ENCODE results near the gene PSMF1. TPM values are rescaled to one million over a fixed set of nuclear protein-coding genes. Genes with fewer than 3 reads are reported as not detected.

PSMF1 gene
- total RNA-seq, 1 donor from 2014 or later = 129 TPM

GRCh38 chr20:1189827-1190226, 71.4 kb downstream of the PSMF1 start:
- Mint-ChIP-seq H3K27me3 (ENCODE audit: unreplicated experiment) (peaks cover 27% of the 10 kb centered on the region), H3K4me3 (ENCODE audit: unreplicated experiment) (no peak overlapping the region), H3K36me3 (ENCODE audit: unreplicated experiment) (no peaks in the 10 kb centered on the region), H3K4me1 (ENCODE audit: unreplicated experiment) (peaks cover 4% of the 10 kb centered on the region), H3K9me3 (ENCODE audit: unreplicated experiment) (no peaks in the 10 kb centered on the region), H3K27ac (ENCODE audit: unreplicated experiment) (no peak overlapping the region)
- TF ChIP-seq CTCF (IDR thresholded peaks at IDR 0.05) = no peak
- no peak for DNase-seq (ENCODE audit: extremely low spot score, unreplicated experiment)

GRCh38 chr20:1190847-1191246, 72.4 kb downstream of the PSMF1 start:
- no peak for DNase-seq (ENCODE audit: extremely low spot score, unreplicated experiment)
- Mint-ChIP-seq H3K36me3 (ENCODE audit: unreplicated experiment) (no peaks in the 10 kb centered on the region), H3K4me3 (ENCODE audit: unreplicated experiment) (no peak overlapping the region), H3K9me3 (ENCODE audit: unreplicated experiment) (no peaks in the 10 kb centered on the region), H3K4me1 (ENCODE audit: unreplicated experiment) (peaks cover 3% of the 10 kb centered on the region), H3K27me3 (ENCODE audit: unreplicated experiment) (peaks cover 26% of the 10 kb centered on the region), H3K27ac (ENCODE audit: unreplicated experiment) (no peak overlapping the region)
- no peak for TF ChIP-seq CTCF (IDR thresholded peaks at IDR 0.05)

GRCh38 chr20:1191299-1191698, 72.9 kb downstream of the PSMF1 start:
- no peak overlapping the region for H3K27ac Mint-ChIP-seq (ENCODE audit: unreplicated experiment)
- no peaks in the 10 kb centered on the region for H3K4me1 Mint-ChIP-seq (ENCODE audit: unreplicated experiment)
- TF ChIP-seq CTCF (IDR thresholded peaks at IDR 0.05) = no peak
- no peaks in the 10 kb centered on the region for H3K9me3 Mint-ChIP-seq (ENCODE audit: unreplicated experiment)
- no peak overlapping the region for H3K4me3 Mint-ChIP-seq (ENCODE audit: unreplicated experiment)
- H3K27me3 Mint-ChIP-seq (ENCODE audit: unreplicated experiment) = peaks cover 24% of the 10 kb centered on the region
- DNase-seq (ENCODE audit: extremely low spot score, unreplicated experiment) = no peak
- H3K36me3 Mint-ChIP-seq (ENCODE audit: unreplicated experiment) = no peaks in the 10 kb centered on the region

GRCh38 chr20:1195226-1195625, 76.8 kb downstream of the PSMF1 start:
- no peak for DNase-seq (ENCODE audit: extremely low spot score, unreplicated experiment)
- Mint-ChIP-seq H3K27me3 (ENCODE audit: unreplicated experiment) (peaks cover 27% of the 10 kb centered on the region), H3K27ac (ENCODE audit: unreplicated experiment) (no peak overlapping the region), H3K4me3 (ENCODE audit: unreplicated experiment) (no peak overlapping the region), H3K9me3 (ENCODE audit: unreplicated experiment) (no peaks in the 10 kb centered on the region), H3K4me1 (ENCODE audit: unreplicated experiment) (no peaks in the 10 kb centered on the region), H3K36me3 (ENCODE audit: unreplicated experiment) (no peaks in the 10 kb centered on the region)
- TF ChIP-seq CTCF (IDR thresholded peaks at IDR 0.05) = no peak

- no peak overlapping the region for H3K4me3 Mint-ChIP-seq (ENCODE audit: unreplicated experiment)
- H3K36me3 Mint-ChIP-seq (ENCODE audit: unreplicated experiment) = no peaks in the 10 kb centered on the region
- H3K27me3 Mint-ChIP-seq (ENCODE audit: unreplicated experiment) = peaks cover 19% of the 10 kb centered on the region
- H3K4me1 Mint-ChIP-seq (ENCODE audit: unreplicated experiment) = no peaks in the 10 kb centered on the region
- H3K27ac Mint-ChIP-seq (ENCODE audit: unreplicated experiment) = no peak overlapping the region
- TF ChIP-seq CTCF (IDR thresholded peaks at IDR 0.05) = no peak
- H3K9me3 Mint-ChIP-seq (ENCODE audit: unreplicated experiment) = no peaks in the 10 kb centered on the region
- DNase-seq (ENCODE audit: extremely low spot score, unreplicated experiment) = no peak
These were observed 78.2 kb downstream of the PSMF1 start for GRCh38 chr20:1196634-1197033.
